Ectodermal cell (in vitro differentiated cells): Measurements from ENCODE around the gene SCAI.

Source experiments
- H3K27ac ChIP-seq: 2 replicates; pipeline ENCODE4 v1.7.0; 2013; ENCODE audit warnings: mild to moderate bottlenecking, low read depth, low read length; ENCODE audit not compliant: insufficient read depth, poor library complexity, severe bottlenecking
- H3K27me3 ChIP-seq: 2 replicates; pipeline ENCODE4 v1.7.0; 2013; ENCODE audit warnings: mild to moderate bottlenecking, low read length; ENCODE audit not compliant: insufficient read depth, control insufficient read depth, poor library complexity, severe bottlenecking
- H3K36me3 ChIP-seq: one replicate; pipeline ENCODE4 v1.7.0; 2013; ENCODE audit warnings: low read length; ENCODE audit not compliant: control insufficient read depth, insufficient read depth
- H3K4me1 ChIP-seq: one replicate; pipeline ENCODE4 v1.7.0; 2013; ENCODE audit warnings: low read length; ENCODE audit not compliant: control insufficient read depth, insufficient read depth
- H3K4me3 ChIP-seq: 2 replicates; pipeline ENCODE4 v1.7.0; 2013; ENCODE audit warnings: low read depth, low read length, control low read depth; ENCODE audit not compliant: insufficient read depth
- H3K9me3 ChIP-seq: 2 replicates; pipeline ENCODE4 v1.7.0; 2013; ENCODE audit warnings: mild to moderate bottlenecking, low read length, moderate library complexity; ENCODE audit not compliant: control insufficient read depth
- WGBS, 2 experiments: methylation state at CpG; one replicate each; pipeline ENCODE4 v1.1.7; 2013; ENCODE audit warnings: missing lambda C conversion rate in 2 of 2; 5-methylcytosine and 5-hydroxymethylcytosine counted together

Gene SCAI

GRCh38 chr9:125106285-125106893 lies 36.9 kb downstream of the SCAI start:
- no peaks in the 10 kb centered on the region for H3K4me1 ChIP-seq
- no peaks in the 10 kb centered on the region for H3K9me3 ChIP-seq
- H3K4me3 ChIP-seq = no peak overlapping the region
- H3K27ac ChIP-seq = no peak overlapping the region
- H3K27me3 ChIP-seq = no peaks in the 10 kb centered on the region
- H3K36me3 ChIP-seq = no peaks in the 10 kb centered on the region

GRCh38 chr9:125103770-125104460 lies 39.4 kb downstream of the SCAI start:
- Histone ChIP-seq H3K27ac (no peak overlapping the region), H3K27me3 (no peaks in the 10 kb centered on the region), H3K36me3 (no peaks in the 10 kb centered on the region), H3K4me1 (no peaks in the 10 kb centered on the region), H3K9me3 (no peaks in the 10 kb centered on the region), H3K4me3 (no peak overlapping the region)
- WGBS, 2 experiments = 92 to 95% methylated on average over 3 of the region's 3 CpGs

GRCh38 chr9:125103021-125103420 lies 40.3 kb downstream of the SCAI start:
- Histone ChIP-seq H3K9me3 (no peaks in the 10 kb centered on the region), H3K4me1 (no peaks in the 10 kb centered on the region), H3K36me3 (no peaks in the 10 kb centered on the region), H3K27ac (no peak overlapping the region), H3K27me3 (no peaks in the 10 kb centered on the region), H3K4me3 (no peak overlapping the region)
- WGBS, 2 experiments = 91 to 94% methylated on average over 1 of the region's 1 CpG

GRCh38 chr9:125100822-125101221 lies 42.5 kb downstream of the SCAI start:
- Histone ChIP-seq H3K4me3 (no peak overlapping the region), H3K27ac (no peak overlapping the region), H3K4me1 (no peaks in the 10 kb centered on the region), H3K36me3 (no peaks in the 10 kb centered on the region), H3K9me3 (no peaks in the 10 kb centered on the region), H3K27me3 (no peaks in the 10 kb centered on the region)
- 89 to 93% methylated on average over 4 of the region's 4 CpGs for WGBS, 2 experiments

GRCh38 chr9:125099816-125100215 lies 43.5 kb downstream of the SCAI start:
- WGBS, 2 experiments = 85 to 92% methylated on average over 2 to 3 of the region's 3 CpGs
- Histone ChIP-seq H3K4me1 (no peaks in the 10 kb centered on the region), H3K36me3 (no peaks in the 10 kb centered on the region), H3K9me3 (no peaks in the 10 kb centered on the region), H3K4me3 (no peak overlapping the region), H3K27me3 (no peaks in the 10 kb centered on the region), H3K27ac (no peak overlapping the region)

GRCh38 chr9:125095821-125096443 lies 47.4 kb downstream of the SCAI start:
- Histone ChIP-seq H3K9me3 (no peaks in the 10 kb centered on the region), H3K4me1 (no peaks in the 10 kb centered on the region), H3K27me3 (no peaks in the 10 kb centered on the region), H3K4me3 (no peak overlapping the region), H3K27ac (no peak overlapping the region), H3K36me3 (no peaks in the 10 kb centered on the region)
- WGBS, 2 experiments = 80 to 95% methylated on average over 2 of the region's 2 CpGs

GRCh38 chr9:125091121-125091520 lies 52.2 kb downstream of the SCAI start:
- Histone ChIP-seq H3K4me1 (no peaks in the 10 kb centered on the region), H3K36me3 (no peaks in the 10 kb centered on the region), H3K27ac (no peak overlapping the region), H3K4me3 (no peak overlapping the region), H3K27me3 (no peaks in the 10 kb centered on the region), H3K9me3 (no peaks in the 10 kb centered on the region)
- 98 to 100% methylated on average over 3 of the region's 3 CpGs for WGBS, 2 experiments

GRCh38 chr9:125089331-125089730 lies 54.0 kb downstream of the SCAI start:
- Histone ChIP-seq H3K27me3 (no peaks in the 10 kb centered on the region), H3K4me3 (no peak overlapping the region), H3K27ac (no peak overlapping the region), H3K36me3 (no peaks in the 10 kb centered on the region), H3K9me3 (no peaks in the 10 kb centered on the region), H3K4me1 (no peaks in the 10 kb centered on the region)

- WGBS, 2 experiments = 96 to 97% methylated on average over 5 of the region's 5 CpGs
Observed at GRCh38 chr9:125088752-125089151, 54.6 kb downstream of the SCAI start.

GRCh38 chr9:125085703-125086477 lies 57.4 kb downstream of the SCAI start:
- Histone ChIP-seq H3K4me3 (no peak overlapping the region), H3K36me3 (peaks cover 4% of the 10 kb centered on the region), H3K9me3 (peaks cover 2% of the 10 kb centered on the region), H3K27ac (no peak overlapping the region), H3K4me1 (no peaks in the 10 kb centered on the region), H3K27me3 (no peaks in the 10 kb centered on the region)
- 90 to 95% methylated on average over 6 of the region's 6 CpGs for WGBS, 2 experiments

More at GRCh38 chr9:125088752-125089151, 54.6 kb downstream of the SCAI start:
- H3K4me3 ChIP-seq = no peak overlapping the region
- H3K4me1 ChIP-seq = no peaks in the 10 kb centered on the region
- no peaks in the 10 kb centered on the region for H3K9me3 ChIP-seq
- H3K27ac ChIP-seq = no peak overlapping the region
- peaks cover 1% of the 10 kb centered on the region for H3K36me3 ChIP-seq
- no peaks in the 10 kb centered on the region for H3K27me3 ChIP-seq
